Measurements from ENCODE around the gene IPO13.
A peak's percentile ranks its signal among the peaks of the same experiment; 100 is the strongest.

Gene IPO13

GRCh38 chr1:43904660-43905551, 41.8 kb upstream of the IPO13 start:
- no peak overlapping the region for H3K4me3 ChIP-seq (ENCODE audit: low read depth, low read length)
- TF ChIP-seq CTCF (IDR thresholded peaks at IDR 0.05; ENCODE audit: low read depth, low read length): no peak
- in situ Hi-C loops (cut with HindIII; ENCODE audit: low sequenced_read_pairs): no loop called here
- no peak for DNase-seq (ENCODE audit: low read depth, low spot score)

GRCh38 chr1:43908226-43908625, 38.5 kb upstream of the IPO13 start:
- DNase-seq (ENCODE audit: low read depth, low spot score): no peak
- in situ Hi-C loops (cut with HindIII; ENCODE audit: low sequenced_read_pairs): no loop called here
- no peak overlapping the region for H3K4me3 ChIP-seq (ENCODE audit: low read depth, low read length)
- no peak for TF ChIP-seq CTCF (IDR thresholded peaks at IDR 0.05; ENCODE audit: low read depth, low read length)

GRCh38 chr1:43908858-43909257, 37.9 kb upstream of the IPO13 start:
- TF ChIP-seq CTCF (IDR thresholded peaks at IDR 0.05; ENCODE audit: low read depth, low read length): peak; percentile 18
- no peak for DNase-seq (ENCODE audit: low read depth, low spot score)
- in situ Hi-C loops (cut with HindIII; ENCODE audit: low sequenced_read_pairs): no loop called here
- H3K4me3 ChIP-seq (ENCODE audit: low read depth, low read length): no peak overlapping the region

GRCh38 chr1:43910343-43910742, 36.4 kb upstream of the IPO13 start:
- no peak for DNase-seq (ENCODE audit: low read depth, low spot score)
- no peak for TF ChIP-seq CTCF (IDR thresholded peaks at IDR 0.05; ENCODE audit: low read depth, low read length)
- no peak overlapping the region for H3K4me3 ChIP-seq (ENCODE audit: low read depth, low read length)
- in situ Hi-C loops (cut with HindIII; ENCODE audit: low sequenced_read_pairs): no loop called here

GRCh38 chr1:43912607-43913006, 34.1 kb upstream of the IPO13 start:
- peak; percentile 61 for DNase-seq (ENCODE audit: low read depth, low spot score)
- in situ Hi-C loops (cut with HindIII; ENCODE audit: low sequenced_read_pairs): no loop called here
- H3K4me3 ChIP-seq (ENCODE audit: low read depth, low read length): no peak overlapping the region
- TF ChIP-seq CTCF (IDR thresholded peaks at IDR 0.05; ENCODE audit: low read depth, low read length): no peak

- DNase-seq (ENCODE audit: low read depth, low spot score): no peak
- in situ Hi-C loops (cut with HindIII; ENCODE audit: low sequenced_read_pairs): no loop called here
- TF ChIP-seq CTCF (IDR thresholded peaks at IDR 0.05; ENCODE audit: low read depth, low read length): no peak
- H3K4me3 ChIP-seq (ENCODE audit: low read depth, low read length): no peak overlapping the region
Observed at GRCh38 chr1:43913051-43913501, 33.7 kb upstream of the IPO13 start.
